ENCODE results near the gene GMPPB. TPM values are rescaled to one million over a fixed set of nuclear protein-coding genes. Genes with fewer than 3 reads are reported as not detected.
A peak's percentile ranks its signal among the peaks of the same experiment; 100 is the strongest.

Gene GMPPB
- total and polyA plus RNA-seq, 9 of the 15 experiments (the other 6 are each of a cell fraction or from before 2014, with no cell fraction given): 0.53 to 17.4 (median 8.1) TPM

- TF ChIP-seq VEZF1 (CRISPR knock-in tag; IDR thresholded peaks at IDR 0.05) (peak; percentile 84), ZNF232 (CRISPR knock-in tag; IDR thresholded peaks at IDR 0.05) (no peak), ERF (CRISPR knock-in tag; IDR thresholded peaks at IDR 0.05) (no peak), ELF1 (tag; IDR thresholded peaks at IDR 0.05) (peak; percentile 83), MTA3 (IDR thresholded peaks at IDR 0.05; ENCODE audit: borderline replicate concordance) (0 out of 2 replicates have a peak, but pooled peaks have one; percentile 11), NCOA1 (IDR thresholded peaks at IDR 0.05; ENCODE audit: low read depth) (peak; percentile 87), CC2D1A (IDR thresholded peaks at IDR 0.05) (0 out of 2 replicates have a peak, but pooled peaks have one; percentile 20), CBX5 (IDR thresholded peaks at IDR 0.05; ENCODE audit: borderline replicate concordance, low read depth) (0 out of 2 replicates have a peak, but pooled peaks have one; percentile 23), PPARD (CRISPR knock-in tag; IDR thresholded peaks at IDR 0.05) (no peak), FOXK2 (conservative IDR thresholded peaks at IDR 0.05 in 1 of 2, IDR thresholded peaks at IDR 0.05 in 1 of 2; ENCODE audit: low read depth in 2 of 2) (0 out of 4 replicates have a peak, but pooled peaks of 1 of the 2 experiments have one; percentile 10), SP2 (IDR thresholded peaks at IDR 0.05; ENCODE audit: extremely low read depth, low read depth, low read length, poor library complexity, severe bottlenecking) (peak; percentile 12), THRA (IDR thresholded peaks at IDR 0.05) (no peak), SAFB (IDR thresholded peaks at IDR 0.05; ENCODE audit: borderline replicate concordance, low read depth, low read length) (peak; percentile 72; the same call in 1 of the 2 replicates), HNRNPLL (IDR thresholded peaks at IDR 0.05; ENCODE audit: low read depth, low read length, poor library complexity, severe bottlenecking) (peak; percentile 20), SMAD1 (IDR thresholded peaks at IDR 0.05; ENCODE audit: low read depth, low read length, partially characterized antibody) (peak; percentile 25), CXXC5 (CRISPR knock-in tag; IDR thresholded peaks at IDR 0.05) (peak; percentile 57), ESRRA (IDR thresholded peaks at IDR 0.05; ENCODE audit: borderline replicate concordance, low read depth) (peak; percentile 21; the same call in 1 of the 2 replicates), CREM (IDR thresholded peaks at IDR 0.05; ENCODE audit: low read depth) (peak; percentile 44), XRCC5 (IDR thresholded peaks at IDR 0.05; ENCODE audit: low read depth, low read length) (no peak), BHLHE40 (IDR thresholded peaks at IDR 0.05; ENCODE audit: low read length) (peak; percentile 59), FUS (optimal IDR thresholded peaks at IDR 0.05; ENCODE audit: low read depth, low read length) (no peak), PKNOX1 (IDR thresholded peaks at IDR 0.05) (peak; percentile 89), TRIM24 (IDR thresholded peaks at IDR 0.05) (peak in 1 of 2 experiments; percentile 85; a peak in 2 of 4 replicates)
These were observed 49.8 kb downstream of the GMPPB start, which contains the start of gene APEH (continued) for GRCh38 chr3:49673715-49674496.

All from K562 (cell line).